DMS79 (cell line): Measurements from ENCODE around the gene TRMT2A.

ENCODE experiments used
- DNase-seq: peaks from one replicate; lab custom pipeline; 2025; lab: John Stamatoyannopoulos, UW

Gene TRMT2A

GRCh38 chr22:20106205-20106848, 10.7 kb downstream of the TRMT2A start:
- DNase-seq, result no peak

- no peak for DNase-seq
These were observed 11.4 kb downstream of the TRMT2A start for GRCh38 chr22:20105456-20106204.

GRCh38 chr22:20102203-20102780, 14.7 kb downstream of the TRMT2A start:
- no peak for DNase-seq

- DNase-seq, result no peak
These were observed 15.4 kb downstream of the TRMT2A start for GRCh38 chr22:20101638-20102037.

GRCh38 chr22:20099099-20099711, 17.8 kb downstream of the TRMT2A start:
- DNase-seq, result no peak

- DNase-seq, result no peak
These were observed 20.2 kb downstream of the TRMT2A start for GRCh38 chr22:20096574-20097420.

GRCh38 chr22:20095521-20095920, 21.5 kb downstream of the TRMT2A start:
- DNase-seq, result no peak

GRCh38 chr22:20094197-20094807, 22.7 kb downstream of the TRMT2A start:
- DNase-seq, result no peak

GRCh38 chr22:20093418-20094196, 23.4 kb downstream of the TRMT2A start:
- DNase-seq, result no peak

- DNase-seq, result no peak
These were observed 24.6 kb downstream of the TRMT2A start for GRCh38 chr22:20092477-20092854.

GRCh38 chr22:20091690-20092476, 25.1 kb downstream of the TRMT2A start:
- no peak for DNase-seq

GRCh38 chr22:20090730-20091240, 26.2 kb downstream of the TRMT2A start:
- DNase-seq, result no peak

- DNase-seq, result no peak
These were observed 26.9 kb downstream of the TRMT2A start for GRCh38 chr22:20089977-20090729.

GRCh38 chr22:20089226-20089976, 27.6 kb downstream of the TRMT2A start:
- DNase-seq, result no peak

GRCh38 chr22:20088263-20088648, 28.8 kb downstream of the TRMT2A start:
- no peak for DNase-seq

- DNase-seq, result no peak
These were observed 29.4 kb downstream of the TRMT2A start for GRCh38 chr22:20087319-20088262.

GRCh38 chr22:20086763-20087162, 30.3 kb downstream of the TRMT2A start:
- DNase-seq, result no peak
